IMR-90 (cell line): Measurements from ENCODE around the gene LCN10. TPM values are rescaled to one million over a fixed set of nuclear protein-coding genes. Genes with fewer than 3 reads are reported as not detected.

Source experiments
- ATAC-seq: fragments of 200-7000 bp; cut with Tn5 transposase; 2 replicates; pipeline ENCODE4 v1.9.1; 2020; ENCODE audit warnings: low read depth, mild to moderate bottlenecking, moderate library complexity
- BruUV-seq: library from RNA; stranded (reverse); fragments of 400-500 nt; replicated peaks from 2 replicates; lab custom pipeline; 2021; lab: Mats Ljungman, UMichigan
- CTCF ChIA-PET: fragments of 300-600 bp; formaldehyde crosslinking; extraction: SDS; loops from one replicate; lab custom pipeline; 2021; ENCODE audit warnings: antibody characterized with exemption; lab: Yijun Ruan, JAX
- POLR2A ChIA-PET: fragments of 300-600 bp; sonication (Branson Sonifier 250); formaldehyde crosslinking; loops from one replicate; lab custom pipeline; 2022; ENCODE audit warnings: antibody characterized with exemption; ENCODE audit not compliant: unreplicated experiment; lab: Charles Lee
- DNase-seq: peaks from one replicate; pipeline ENCODE4 v3.0.0; 2013
- H2AFZ ChIP-seq: replicated peaks from 2 replicates; pipeline ENCODE3; 2013; ENCODE audit warnings: low read length, mild to moderate bottlenecking; ENCODE audit not compliant: poor library complexity
- H2AK5ac ChIP-seq: 2 replicates; pipeline ENCODE4 v1.6.1; 2013; ENCODE audit warnings: low read depth, low read length, inconsistent platforms
- H2AK9ac ChIP-seq: replicated peaks from 2 replicates; pipeline ENCODE3; 2013; ENCODE audit warnings: mild to moderate bottlenecking, low read depth, low read length, moderate library complexity; ENCODE audit not compliant: poor library complexity
- H2BK120ac ChIP-seq: 2 replicates; pipeline ENCODE4 v1.6.1; 2013; ENCODE audit warnings: low read depth, low read length, inconsistent platforms
- H2BK15ac ChIP-seq: 3 replicates; pipeline ENCODE4 v1.6.1; 2013; ENCODE audit warnings: low read depth, low read length, inconsistent platforms
- H2BK20ac ChIP-seq: 2 replicates; pipeline ENCODE4 v1.6.1; 2013; ENCODE audit warnings: low read depth, mild to moderate bottlenecking, inconsistent platforms, low read length, moderate library complexity
- H2BK5ac ChIP-seq: 2 replicates; pipeline ENCODE4 v1.6.1; 2013; ENCODE audit warnings: mild to moderate bottlenecking, low read depth, low read length, inconsistent platforms; ENCODE audit not compliant: poor library complexity, severe bottlenecking
- H3K14ac ChIP-seq: replicated peaks from 2 replicates; pipeline ENCODE4 v1.6.1; 2013; ENCODE audit warnings: low read depth, low read length, inconsistent platforms
- H3K18ac ChIP-seq: 2 replicates; pipeline ENCODE4 v1.6.1; 2013; ENCODE audit warnings: low read depth, low read length, control low read depth
- H3K23ac ChIP-seq: 2 replicates; pipeline ENCODE4 v1.6.1; 2013; ENCODE audit warnings: low read depth, low read length, inconsistent platforms
- H3K27ac ChIP-seq: 2 replicates; pipeline ENCODE4 v1.5.1; 2013; ENCODE audit warnings: mild to moderate bottlenecking, control low read depth, low read length; ENCODE audit not compliant: insufficient read depth
- H3K27me3 ChIP-seq: 2 replicates; pipeline ENCODE4 v1.6.1; 2013; ENCODE audit warnings: low read length; ENCODE audit not compliant: control insufficient read depth, insufficient read depth
- H3K36me3 ChIP-seq: 2 replicates; pipeline ENCODE4 v1.6.1; 2013; ENCODE audit warnings: low read length, mixed read lengths; ENCODE audit not compliant: control insufficient read depth, insufficient read depth
- H3K4ac ChIP-seq: 2 replicates; pipeline ENCODE4 v1.6.1; 2013; ENCODE audit warnings: low read depth, low read length, inconsistent platforms
- H3K4me1 ChIP-seq: 2 replicates; pipeline ENCODE4 v1.6.1; 2013; ENCODE audit warnings: low read length, mixed read lengths; ENCODE audit not compliant: control insufficient read depth, insufficient read depth
- H3K4me2 ChIP-seq: 2 replicates; pipeline ENCODE4 v1.6.1; 2013; ENCODE audit warnings: low read depth, mild to moderate bottlenecking, control low read depth, low read length, moderate library complexity
- H3K4me3 ChIP-seq: 2 replicates; pipeline ENCODE4 v1.5.1; 2013; ENCODE audit warnings: low read depth, mild to moderate bottlenecking, control low read depth, low read length, moderate library complexity; ENCODE audit not compliant: insufficient read depth
- H3K56ac ChIP-seq: 2 replicates; pipeline ENCODE4 v1.6.1; 2013; ENCODE audit warnings: low read length, inconsistent platforms; ENCODE audit not compliant: insufficient read depth; ENCODE audit errors: extremely low read depth
- H3K79me1 ChIP-seq, 2 experiments: 2 replicates each; pipeline ENCODE4 v1.6.1; 2013; ENCODE audit warnings: low read length in 2 of 2, inconsistent platforms in 1 of 2, low read depth in 1 of 2
- H3K9ac ChIP-seq: 2 replicates; pipeline ENCODE4 v1.6.1; 2013; ENCODE audit warnings: low read depth, low read length, control low read depth
- H3K9me1 ChIP-seq: 2 replicates; pipeline ENCODE4 v1.6.1; 2013; ENCODE audit warnings: low read length, inconsistent platforms; ENCODE audit not compliant: insufficient read depth
- H3K9me3 ChIP-seq: 2 replicates; pipeline ENCODE4 v1.6.1; 2013; ENCODE audit warnings: low read length; ENCODE audit not compliant: control insufficient read depth, insufficient read depth
- H4K20me1 ChIP-seq: 2 replicates; pipeline ENCODE4 v1.6.1; 2013; ENCODE audit warnings: low read length, inconsistent platforms; ENCODE audit not compliant: insufficient read depth
- H4K5ac ChIP-seq: 2 replicates; pipeline ENCODE4 v1.6.1; 2013; ENCODE audit warnings: mild to moderate bottlenecking, low read depth, low read length, control low read depth
- H4K8ac ChIP-seq, 2 experiments: 2 replicates each; pipeline ENCODE4 v1.6.1; 2013; ENCODE audit warnings: low read depth in 2 of 2, low read length in 2 of 2, control low read depth in 1 of 2, inconsistent platforms in 1 of 2
- H4K91ac ChIP-seq: 2 replicates; pipeline ENCODE4 v1.6.1; 2013; ENCODE audit warnings: low read depth, low read length, inconsistent platforms; ENCODE audit not compliant: insufficient read depth
- BHLHE40 ChIP-seq: fragments of 150-350 bp; IDR thresholded peaks from 2 replicates; pipeline ENCODE4 v1.6.1; 2016; ENCODE audit warnings: mild to moderate bottlenecking, low read depth, low read length
- CHD1 ChIP-seq: IDR thresholded peaks from 2 replicates; pipeline ENCODE4 v1.6.1; 2012; ENCODE audit warnings: low read depth, low read length, improper control_type of control experiment
- FOS ChIP-seq: fragments of 150-350 bp; IDR thresholded peaks from 2 replicates; pipeline ENCODE4 v1.6.1; 2016; ENCODE audit warnings: low read depth, low read length
- NFE2L2 ChIP-seq: fragments of 150-350 bp; IDR thresholded peaks from 2 replicates; pipeline ENCODE4 v1.6.1; 2016; ENCODE audit warnings: low read depth, mild to moderate bottlenecking, low read length
- POLR2A ChIP-seq: IDR thresholded peaks from 2 replicates; pipeline ENCODE4 v1.6.1; 2012; ENCODE audit warnings: mild to moderate bottlenecking, low read depth, low read length
- RFX5 ChIP-seq: IDR thresholded peaks from 2 replicates; pipeline ENCODE4 v1.8.0; 2012; ENCODE audit warnings: low read depth, mild to moderate bottlenecking, low read length, moderate library complexity
- WGBS, 2 experiments: methylation state at CpG; one replicate each; pipeline versions ENCODE4 v1.1.5 to v1.1.7; 2013; ENCODE audit warnings: missing lambda C conversion rate in 2 of 2; ENCODE audit not compliant: insufficient read length in 1 of 2; ENCODE audit errors: extremely low coverage in 2 of 2; 5-methylcytosine and 5-hydroxymethylcytosine counted together
- dilution Hi-C: fragments of 300-500 bp; cut with HindIII; formaldehyde crosslinking; loops from one replicate; pipeline ENCODE4 v1.14.3; 2018; ENCODE audit warnings: low sequenced_read_pairs; ENCODE audit not compliant: unreplicated experiment
- in situ Hi-C: fragments of 300-500 bp; cut with MboI; formaldehyde crosslinking; loops from 3 replicates; pipeline ENCODE4 v1.14.3; 2019; ENCODE audit warnings: low sequenced_read_pairs, inconsistent platforms, mixed read lengths
- intact Hi-C: fragments of 100-400 bp; cut with micrococcal nuclease; formaldehyde crosslinking; loops from 2 replicates; pipeline ENCODE4 v1.10.0; 2022
- polyA plus RNA-seq, 3 experiments: library from polyadenylated mRNA; depleted of rRNA; stranded (reverse); fragments of >200 nt; gene quantifications; 2 replicates each; pipeline ENCODE4 v1.2.3, GENCODE V29; 2012; ENCODE audit warnings: low replicate concordance in 1 of 3
- total RNA-seq: library from RNA; depleted of rRNA; stranded (reverse); fragments of >200 nt; gene quantifications from 2 replicates; pipeline ENCODE4 v1.2.3, GENCODE V29; 2012

Gene LCN10
- total and polyA plus RNA-seq, 2 of the 4 experiments (the other 2 are of a cell fraction): not detected

GRCh38 chr9:136703276-136703860, 39.4 kb downstream of the LCN10 start:
- DNase-seq (no peak), ATAC-seq (no peak)
- H2BK15ac ChIP-seq: no peak overlapping the region
- H3K27ac ChIP-seq: no peak overlapping the region
- H3K79me1 ChIP-seq: no peaks in the 10 kb centered on the region
- peaks cover 20% of the 10 kb centered on the region for H3K27me3 ChIP-seq
- H3K23ac ChIP-seq: no peak overlapping the region
- no peak overlapping the region for H3K18ac ChIP-seq
- no peak overlapping the region for H3K4ac ChIP-seq
- no peak overlapping the region for H4K5ac ChIP-seq
- POLR2A ChIA-PET: no interaction called here
- H3K14ac ChIP-seq: no peak overlapping the region
- no peaks in the 10 kb centered on the region for H3K36me3 ChIP-seq
- H2AK9ac ChIP-seq: no peak overlapping the region
- no peak overlapping the region for H2BK5ac ChIP-seq
- H2AK5ac ChIP-seq: no peak overlapping the region
- no peak overlapping the region for H2BK120ac ChIP-seq
- CTCF ChIA-PET: no interaction called here
- H4K20me1 ChIP-seq: no peaks in the 10 kb centered on the region
- no peak overlapping the region for H3K56ac ChIP-seq
- BruUV-seq: no TSS peak
- no peak overlapping the region for H2BK20ac ChIP-seq
- in situ Hi-C loops (no loop called here), intact Hi-C loops (no loop called here), dilution Hi-C loops (no loop called here)
- WGBS, 2 experiments: 61% methylated on average over 4 of the region's 12 CpGs; no CpG with 5 or more reads in 1 of the 2 experiments
- H3K4me1 ChIP-seq: no peaks in the 10 kb centered on the region
- no peak overlapping the region for H4K8ac ChIP-seq
- H3K9ac ChIP-seq: no peak overlapping the region
- H3K9me1 ChIP-seq: no peaks in the 10 kb centered on the region
- no peak overlapping the region for H4K91ac ChIP-seq
- no peak overlapping the region for H2AFZ ChIP-seq
- TF ChIP-seq FOS: no peak
- no peak for TF ChIP-seq RFX5
- TF ChIP-seq BHLHE40: no peak
- no peak for TF ChIP-seq NFE2L2
- TF ChIP-seq CHD1: no peak
- TF ChIP-seq POLR2A: no peak
- H3K4me3 ChIP-seq: no peak overlapping the region
- H3K9me3 ChIP-seq: no peaks in the 10 kb centered on the region
- H3K4me2 ChIP-seq: no peak overlapping the region
